ENCODE data around the gene PAK5.

PAK5 gene

DNA sequence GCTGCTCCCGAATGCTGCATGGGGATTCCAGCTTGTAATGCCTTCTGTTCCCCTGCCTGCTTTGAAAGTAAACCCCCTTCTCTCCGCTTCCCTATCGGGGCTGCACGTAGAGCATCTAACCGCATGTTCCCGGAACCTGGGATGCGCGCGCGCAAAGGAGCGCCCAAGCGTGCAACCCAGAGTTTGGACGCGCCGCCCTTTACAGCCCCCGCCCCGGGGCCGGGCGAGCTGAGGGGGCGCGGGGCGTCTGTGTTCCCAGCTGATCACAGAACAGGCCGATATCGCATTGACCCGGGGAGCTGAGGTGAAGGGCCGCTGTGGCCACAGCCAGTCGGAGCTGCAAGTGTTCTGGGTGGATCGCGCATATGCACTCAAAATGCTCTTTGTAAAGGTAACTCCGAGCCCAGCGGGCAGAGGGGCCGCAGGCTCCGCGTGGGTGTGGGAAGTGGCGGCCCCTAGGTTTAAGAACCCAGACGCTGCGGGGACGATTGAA is 323.1 kb downstream of the PAK5 start:
- no peak for FAIRE-seq

DNA sequence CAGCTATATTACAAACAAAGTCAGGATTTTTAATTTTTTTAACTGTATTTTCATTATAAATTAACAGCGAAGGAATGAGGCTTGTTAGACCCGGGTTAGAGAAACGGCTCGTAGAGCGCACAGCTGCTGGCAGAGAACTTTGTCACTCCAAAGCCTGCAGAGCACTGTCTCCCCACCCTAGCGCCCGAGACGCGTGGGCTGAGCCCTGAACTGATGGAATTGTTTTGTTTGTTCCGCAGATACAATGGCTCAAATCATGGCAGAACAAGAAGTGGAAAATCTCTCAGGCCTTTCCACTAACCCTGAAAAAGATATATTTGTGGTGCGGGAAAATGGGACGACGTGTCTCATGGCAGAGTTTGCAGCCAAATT is 323.7 kb downstream of the PAK5 start:
- FAIRE-seq = no peak

GRCh38 chr20:9514461-9515213 is 324.2 kb downstream of the PAK5 start, which contains the start of gene LAMP5:
TSS of gene LAMP5 (plus strand) at chr20:9514590. CDS start at chr20:9514853, 263 bp downstream.
- FAIRE-seq = no peak

- FAIRE-seq = no peak
Observed at GRCh38 chr20:9514072-9514460, 324.8 kb downstream of the PAK5 start.

DNA sequence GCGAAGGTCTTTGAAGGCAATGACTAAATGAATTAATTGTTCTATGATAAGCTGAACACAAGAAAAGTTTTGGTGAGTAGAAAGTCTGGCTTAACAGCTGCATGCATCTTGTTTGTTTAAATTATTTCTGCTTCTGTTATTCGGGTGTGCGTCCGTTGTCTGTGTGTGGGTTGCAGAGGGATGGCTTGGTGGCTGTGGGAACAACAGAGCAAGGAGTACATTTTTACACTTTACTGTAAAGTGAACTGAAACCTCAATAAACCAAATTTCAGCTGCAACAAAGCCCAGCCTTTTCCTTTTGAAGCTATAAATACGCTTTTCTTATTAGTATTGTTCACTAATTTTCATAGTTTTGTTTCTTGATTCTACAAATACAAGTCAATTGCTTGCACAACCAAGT is 328.0 kb downstream of the PAK5 start:
- no peak for FAIRE-seq

DNA sequence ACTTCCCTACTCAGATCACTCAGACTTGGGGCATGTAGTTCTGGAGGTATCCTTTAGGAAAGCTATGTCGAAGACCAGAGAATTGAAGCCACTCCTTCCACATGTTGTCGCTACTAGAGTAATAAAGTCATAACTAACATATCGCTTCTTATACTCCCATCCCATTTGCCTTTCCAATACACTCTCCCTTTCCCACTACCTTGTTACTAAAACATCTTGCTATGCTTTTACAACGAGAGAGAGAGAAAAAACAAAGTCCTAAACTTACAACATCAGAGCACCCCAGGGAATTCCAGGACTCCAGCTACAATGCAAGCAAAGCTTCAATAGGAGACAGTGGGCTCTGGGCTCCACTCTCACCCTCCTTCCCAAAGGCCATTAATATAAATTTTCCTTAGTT is 329.6 kb downstream of the PAK5 start:
- FAIRE-seq = no peak

DNA sequence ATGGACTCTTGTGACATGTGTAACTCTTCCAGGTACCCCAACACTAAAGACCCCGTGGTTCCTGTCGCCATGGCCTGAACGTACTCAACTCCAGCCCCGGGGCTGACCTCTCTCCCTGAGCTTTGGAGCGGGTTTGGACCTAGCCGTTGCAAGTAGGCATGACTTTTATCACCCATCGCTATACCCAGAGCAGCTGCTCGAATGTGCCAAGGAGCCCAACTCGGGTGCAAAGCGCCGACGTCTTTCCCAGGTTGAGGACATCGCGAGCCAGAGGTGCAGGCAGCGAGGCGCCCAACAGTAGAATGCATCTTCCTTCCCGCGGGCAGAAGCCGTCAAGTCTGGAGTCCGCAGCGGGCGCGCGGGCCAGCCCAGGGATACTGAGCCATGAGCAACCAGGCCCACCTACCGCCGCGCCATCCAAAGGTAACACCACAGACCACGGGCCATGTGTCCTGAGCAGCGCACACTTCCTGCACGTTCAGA is 330.1 kb downstream of the PAK5 start:
- no peak for FAIRE-seq

- FAIRE-seq = no peak
Observed at GRCh38 chr20:9508240-9508661, 330.6 kb downstream of the PAK5 start.

- FAIRE-seq = no peak
Observed at GRCh38 chr20:9507544-9508239, 331.2 kb downstream of the PAK5 start.

DNA sequence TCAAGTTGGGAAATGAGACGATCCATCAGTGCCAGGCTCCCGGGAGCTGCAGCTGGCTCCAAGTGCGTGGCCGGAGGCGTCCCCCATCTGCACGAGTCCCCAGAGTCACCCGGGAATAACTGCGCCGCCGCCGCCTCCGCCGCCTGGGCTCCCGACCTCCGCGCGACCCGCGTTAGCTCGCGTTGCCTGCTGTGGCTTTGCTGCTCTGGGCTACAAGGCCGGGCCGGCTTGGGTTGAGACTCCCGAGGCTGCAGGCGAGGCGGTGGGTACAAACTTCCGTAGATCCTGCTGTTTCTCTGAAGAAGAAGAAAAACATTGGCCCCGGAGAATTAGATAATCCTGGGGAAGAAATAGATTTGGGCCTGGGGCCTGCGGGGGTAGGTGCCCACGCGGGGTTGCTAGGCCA is 331.9 kb downstream of the PAK5 start:
- no peak for FAIRE-seq

- FAIRE-seq = no peak
Observed at GRCh38 chr20:9506280-9506821, 332.5 kb downstream of the PAK5 start.

GRCh38 chr20:9503526-9504245 is 335.2 kb downstream of the PAK5 start:
- no peak for FAIRE-seq

- FAIRE-seq = no peak
Observed at GRCh38 chr20:9501473-9501872, 337.4 kb downstream of the PAK5 start.

GRCh38 chr20:9500121-9500520 is 338.8 kb downstream of the PAK5 start:
- no peak for FAIRE-seq

DNA sequence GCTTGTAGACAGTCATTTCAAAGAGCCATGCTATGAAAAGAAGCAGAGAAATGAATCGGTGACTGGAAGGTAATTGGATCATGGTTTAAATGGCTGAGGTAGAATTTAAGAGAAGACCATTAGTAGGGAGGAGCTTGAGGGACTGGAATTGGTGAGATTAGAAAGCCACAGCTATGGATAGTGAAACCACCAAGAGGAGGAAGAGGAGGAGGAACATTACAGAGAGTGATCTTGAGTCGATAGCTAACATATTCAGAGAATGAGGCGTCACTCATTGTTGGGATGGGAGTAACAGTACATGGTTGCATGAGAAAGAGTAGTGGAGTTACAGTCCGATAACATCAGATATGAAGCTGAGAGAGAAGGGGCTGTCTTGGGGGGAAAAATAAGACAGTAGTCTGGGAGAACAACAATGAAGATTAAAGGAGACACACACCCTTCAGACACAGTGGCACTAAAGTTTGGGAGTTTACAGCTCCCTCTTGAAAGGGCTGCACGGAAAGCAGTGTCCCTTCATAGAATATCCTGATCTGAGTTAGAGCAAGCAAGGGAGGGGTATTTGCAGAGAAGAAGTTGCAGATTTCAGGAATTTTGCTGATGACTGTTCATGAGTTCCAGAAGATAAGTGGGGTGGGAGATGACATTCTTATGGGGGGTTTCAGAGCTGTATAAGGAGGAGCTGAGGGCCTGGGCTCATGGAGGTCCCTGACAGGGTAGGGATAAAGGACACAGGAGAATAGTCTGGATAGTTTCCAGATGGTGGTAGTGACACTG is 339.6 kb downstream of the PAK5 start:
- FAIRE-seq = no peak

- FAIRE-seq = no peak
Observed at GRCh38 chr20:9498322-9498721, 340.6 kb downstream of the PAK5 start.

DNA sequence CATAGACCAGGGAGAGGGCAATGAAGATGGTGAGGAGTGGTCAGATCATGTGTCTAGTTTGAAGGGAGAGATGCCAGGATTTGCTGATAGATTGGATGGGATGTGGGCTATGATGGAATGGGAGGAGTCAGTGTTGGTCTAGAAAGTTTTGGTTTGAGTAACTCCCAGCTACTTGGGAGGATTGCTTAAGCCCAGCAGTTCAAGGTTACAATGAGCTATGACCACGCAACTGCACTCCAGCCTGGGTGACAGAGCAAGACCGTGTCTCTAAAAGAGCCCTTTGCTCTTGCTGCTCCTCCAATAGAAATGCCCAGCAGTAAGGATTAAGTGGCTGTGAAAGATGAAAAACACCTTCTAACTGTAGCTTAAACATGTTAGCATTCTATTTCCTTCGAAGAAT is 342.7 kb downstream of the PAK5 start:
- no peak for FAIRE-seq

- FAIRE-seq = no peak
Observed at GRCh38 chr20:9495701-9496100, 343.2 kb downstream of the PAK5 start.

DNA sequence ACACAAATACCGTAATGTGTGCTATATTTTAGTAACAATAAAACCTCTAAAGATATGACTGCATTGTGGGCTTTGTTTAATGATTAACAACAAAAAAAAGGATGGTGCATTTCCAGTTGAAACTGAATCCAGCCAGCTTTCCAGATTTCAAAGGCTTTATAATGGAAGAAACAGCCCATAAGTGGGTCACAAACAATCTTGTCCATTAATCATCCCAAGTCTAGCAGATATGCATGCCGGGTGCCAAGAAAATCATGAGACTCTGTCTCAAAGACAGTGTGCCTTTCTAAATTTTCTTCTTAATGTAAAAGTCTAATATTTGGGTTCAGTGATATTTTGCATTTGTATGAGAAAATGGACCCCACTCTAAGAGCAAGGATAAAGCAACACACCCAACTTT is 345.1 kb downstream of the PAK5 start:
- no peak for FAIRE-seq

GRCh38 chr20:9492067-9492466 is 346.8 kb downstream of the PAK5 start:
- FAIRE-seq = no peak

- FAIRE-seq = no peak
Observed at GRCh38 chr20:9491324-9491723, 347.6 kb downstream of the PAK5 start.

- FAIRE-seq = no peak
Observed at GRCh38 chr20:9490631-9491030, 348.2 kb downstream of the PAK5 start.

Measured in islet of Langerhans (tissue), 1 donor.